ENCODE results near the gene LGALS3BP.

- TF ChIP-seq POLR2A (IDR thresholded peaks at IDR 0.05) (no peak), POLR2AphosphoS5 (IDR thresholded peaks at IDR 0.05) (no peak)
Observed at GRCh38 chr17:78995022-78995760, 15.5 kb upstream of the LGALS3BP start.
